ENCODE measurements around the gene SH3RF3. TPM values are rescaled to one million over a fixed set of nuclear protein-coding genes. Genes with fewer than 3 reads are reported as not detected.

Gene SH3RF3
- total RNA-seq, 1 experiment from 2014 or later, result 0.98 TPM

DNA sequence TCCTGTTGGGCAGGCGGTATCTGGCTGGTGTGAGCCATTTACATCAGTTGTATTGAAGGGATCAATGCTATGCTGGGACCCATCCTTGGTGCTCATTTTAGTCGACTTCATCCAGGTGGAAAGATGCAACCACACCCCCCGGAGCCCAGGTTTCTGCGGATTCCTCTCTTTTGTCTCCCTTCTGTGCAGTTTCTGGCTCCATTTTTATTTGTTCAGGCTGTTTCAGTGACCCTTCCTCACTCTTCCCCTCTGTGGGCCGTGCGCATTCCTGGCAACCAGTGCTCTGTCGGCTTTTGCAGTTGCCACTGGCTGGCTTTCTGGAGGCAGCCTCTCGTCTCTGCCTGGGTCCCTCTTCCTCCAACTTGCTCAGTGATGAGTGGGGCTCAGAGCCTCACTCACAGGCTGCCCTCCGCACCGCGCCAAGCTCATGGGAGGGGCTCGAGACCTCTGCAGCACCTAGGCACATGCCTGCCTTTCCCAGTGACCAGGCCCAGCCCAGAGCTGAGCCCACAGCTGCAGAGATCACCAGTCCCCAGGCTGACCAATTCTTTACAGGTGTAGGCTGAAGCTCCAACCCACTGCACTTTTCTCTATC is 12.1 kb downstream of the SH3RF3 start:
- no peaks in the 10 kb centered on the region for H3K4me1 ChIP-seq
- intact Hi-C loops (cut with micrococcal nuclease; ENCODE audit: unreplicated experiment), result no loop called here
- ChIA-PET POLR2A (no interaction called here), CTCF (no interaction called here)
- H3K4me1 Mint-ChIP-seq (ENCODE audit: low read depth, unreplicated experiment), result peaks cover 6% of the 10 kb centered on the region
- H3K9me3 ChIP-seq, result no peaks in the 10 kb centered on the region
- no peaks in the 10 kb centered on the region for H3K36me3 Mint-ChIP-seq (ENCODE audit: insufficient read depth, unreplicated experiment)
- no peak overlapping the region for H3K4me3 ChIP-seq (ENCODE audit: low read depth, low read length)
- peaks cover 10% of the 10 kb centered on the region for H3K27me3 Mint-ChIP-seq (ENCODE audit: insufficient read depth, unreplicated experiment)
- no peak overlapping the region for H3K27ac Mint-ChIP-seq (ENCODE audit: unreplicated experiment)
- BruUV-seq (replicated peaks), result no TSS peak
- DNase-seq, result no peak
- TF ChIP-seq, protein P1, sequence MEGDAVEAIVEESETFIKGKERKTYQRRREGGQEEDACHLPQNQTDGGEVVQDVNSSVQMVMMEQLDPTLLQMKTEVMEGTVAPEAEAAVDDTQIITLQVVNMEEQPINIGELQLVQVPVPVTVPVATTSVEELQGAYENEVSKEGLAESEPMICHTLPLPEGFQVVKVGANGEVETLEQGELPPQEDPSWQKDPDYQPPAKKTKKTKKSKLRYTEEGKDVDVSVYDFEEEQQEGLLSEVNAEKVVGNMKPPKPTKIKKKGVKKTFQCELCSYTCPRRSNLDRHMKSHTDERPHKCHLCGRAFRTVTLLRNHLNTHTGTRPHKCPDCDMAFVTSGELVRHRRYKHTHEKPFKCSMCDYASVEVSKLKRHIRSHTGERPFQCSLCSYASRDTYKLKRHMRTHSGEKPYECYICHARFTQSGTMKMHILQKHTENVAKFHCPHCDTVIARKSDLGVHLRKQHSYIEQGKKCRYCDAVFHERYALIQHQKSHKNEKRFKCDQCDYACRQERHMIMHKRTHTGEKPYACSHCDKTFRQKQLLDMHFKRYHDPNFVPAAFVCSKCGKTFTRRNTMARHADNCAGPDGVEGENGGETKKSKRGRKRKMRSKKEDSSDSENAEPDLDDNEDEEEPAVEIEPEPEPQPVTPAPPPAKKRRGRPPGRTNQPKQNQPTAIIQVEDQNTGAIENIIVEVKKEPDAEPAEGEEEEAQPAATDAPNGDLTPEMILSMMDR (IDR thresholded peaks at IDR 0.05; ENCODE audit: insufficient read depth in 1 of 2, low read depth in 1 of 2, low read length in 1 of 2, severe bottlenecking in 1 of 2, unreplicated experiment in 1 of 2), result no peak
- no peaks in the 10 kb centered on the region for H3K9me3 Mint-ChIP-seq (ENCODE audit: unreplicated experiment)
- no peaks in the 10 kb centered on the region for H3K36me3 ChIP-seq (ENCODE audit: control insufficient read depth, insufficient read depth, low read length)
- no peaks in the 10 kb centered on the region for H3K27me3 ChIP-seq (replicated peaks; ENCODE audit: control insufficient read depth, insufficient read depth, low read length)
- no peak overlapping the region for H3K4me3 Mint-ChIP-seq (ENCODE audit: unreplicated experiment)

DNA sequence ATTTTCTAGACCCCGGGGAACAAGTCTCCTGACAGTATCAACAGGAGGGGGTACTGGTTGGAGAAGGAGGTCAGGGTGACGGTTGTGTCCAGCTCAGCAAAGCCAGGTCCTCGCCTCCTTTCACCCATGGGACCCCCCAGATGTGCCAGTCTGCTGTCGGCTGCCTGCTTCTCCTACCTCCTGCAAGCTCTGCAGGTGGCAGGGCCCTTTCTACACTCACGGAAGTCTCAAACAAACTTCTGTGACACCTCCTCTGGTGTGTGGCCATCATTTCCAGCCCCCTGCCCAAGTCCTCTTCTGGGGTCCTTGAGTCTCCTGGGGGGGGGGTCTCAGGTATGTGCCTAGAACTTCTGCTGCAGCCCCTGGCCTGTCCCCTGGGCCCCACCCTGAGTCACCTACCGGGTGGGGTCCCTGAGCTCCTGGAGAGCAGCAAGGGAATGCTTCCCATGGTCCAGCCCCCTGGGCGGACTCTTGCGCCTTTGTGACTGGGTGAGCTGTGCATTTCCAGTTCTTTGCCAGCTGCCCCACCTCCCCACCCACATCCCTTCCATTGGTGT is 12.8 kb downstream of the SH3RF3 start:
- no peak overlapping the region for H3K4me3 Mint-ChIP-seq (ENCODE audit: unreplicated experiment)
- Histone ChIP-seq H3K4me3 (ENCODE audit: low read depth, low read length) (no peak overlapping the region), H3K4me1 (no peaks in the 10 kb centered on the region), H3K27me3 (replicated peaks; ENCODE audit: control insufficient read depth, insufficient read depth, low read length) (no peaks in the 10 kb centered on the region), H3K36me3 (ENCODE audit: control insufficient read depth, insufficient read depth, low read length) (no peaks in the 10 kb centered on the region), H3K9me3 (no peaks in the 10 kb centered on the region)
- TF ChIP-seq, protein P1 (IDR thresholded peaks at IDR 0.05; ENCODE audit: insufficient read depth in 1 of 2, low read depth in 1 of 2, low read length in 1 of 2, severe bottlenecking in 1 of 2, unreplicated experiment in 1 of 2), result no peak
- no peaks in the 10 kb centered on the region for H3K9me3 Mint-ChIP-seq (ENCODE audit: unreplicated experiment)
- H3K4me1 Mint-ChIP-seq (ENCODE audit: low read depth, unreplicated experiment), result no peaks in the 10 kb centered on the region
- no peak for DNase-seq
- no peak overlapping the region for H3K27ac Mint-ChIP-seq (ENCODE audit: unreplicated experiment)
- intact Hi-C loops (cut with micrococcal nuclease; ENCODE audit: unreplicated experiment), result no loop called here
- peaks cover 10% of the 10 kb centered on the region for H3K27me3 Mint-ChIP-seq (ENCODE audit: insufficient read depth, unreplicated experiment)
- POLR2A ChIA-PET, result no interaction called here
- no peaks in the 10 kb centered on the region for H3K36me3 Mint-ChIP-seq (ENCODE audit: insufficient read depth, unreplicated experiment)
- CTCF ChIA-PET, result no interaction called here
- no TSS peak for BruUV-seq (replicated peaks)

DNA sequence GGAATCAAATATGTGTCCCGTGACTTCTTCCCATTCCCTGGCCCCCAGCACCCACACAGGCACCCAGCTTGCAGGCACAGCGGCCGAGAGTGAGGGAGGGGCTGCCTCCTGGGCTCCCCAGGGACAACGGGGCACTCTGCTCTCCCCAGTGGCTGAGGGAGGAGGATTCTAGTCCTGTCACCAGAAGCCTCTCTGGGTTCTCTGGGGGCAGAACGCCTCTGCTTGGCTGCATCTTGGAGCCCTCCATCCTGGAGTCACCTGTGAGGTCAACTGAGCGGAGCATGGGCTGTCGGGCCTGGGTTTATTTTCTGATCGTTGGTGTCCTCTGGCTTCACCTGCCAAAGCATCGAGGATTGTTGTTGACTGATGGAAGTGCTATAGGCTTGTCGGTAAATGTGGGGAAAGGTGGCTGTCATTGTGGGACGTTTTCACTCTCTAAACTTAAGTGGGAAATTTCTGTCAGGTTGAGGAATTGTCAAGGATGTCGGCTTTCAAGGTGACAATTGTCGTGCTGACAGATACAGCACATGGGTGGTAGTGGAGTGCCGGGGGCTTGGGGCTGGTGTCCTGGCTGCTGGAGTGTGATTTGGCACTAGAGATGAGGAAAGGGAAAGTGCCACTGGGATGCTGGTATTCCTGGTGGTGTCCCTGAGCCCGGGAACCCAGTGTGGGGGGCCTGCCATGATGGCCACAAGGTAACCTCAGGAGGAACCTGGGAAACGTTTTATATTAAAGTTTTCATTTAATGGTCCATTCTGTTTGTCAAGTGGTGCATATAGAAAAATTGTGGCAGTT is 13.6 kb downstream of the SH3RF3 start:
- H3K27me3 Mint-ChIP-seq (ENCODE audit: insufficient read depth, unreplicated experiment), result peaks cover 6% of the 10 kb centered on the region
- H3K36me3 ChIP-seq (ENCODE audit: control insufficient read depth, insufficient read depth, low read length), result no peaks in the 10 kb centered on the region
- POLR2A ChIA-PET, result no interaction called here
- no peaks in the 10 kb centered on the region for H3K27me3 ChIP-seq (replicated peaks; ENCODE audit: control insufficient read depth, insufficient read depth, low read length)
- intact Hi-C loops (cut with micrococcal nuclease; ENCODE audit: unreplicated experiment), result no loop called here
- no peak overlapping the region for H3K27ac Mint-ChIP-seq (ENCODE audit: unreplicated experiment)
- TF ChIP-seq, protein P1 (IDR thresholded peaks at IDR 0.05; ENCODE audit: insufficient read depth in 1 of 2, low read depth in 1 of 2, low read length in 1 of 2, severe bottlenecking in 1 of 2, unreplicated experiment in 1 of 2), result no peak
- no peak overlapping the region for H3K4me3 ChIP-seq (ENCODE audit: low read depth, low read length)
- H3K9me3 ChIP-seq, result no peaks in the 10 kb centered on the region
- no peaks in the 10 kb centered on the region for H3K9me3 Mint-ChIP-seq (ENCODE audit: unreplicated experiment)
- no TSS peak for BruUV-seq (replicated peaks)
- DNase-seq, result no peak
- no peaks in the 10 kb centered on the region for H3K36me3 Mint-ChIP-seq (ENCODE audit: insufficient read depth, unreplicated experiment)
- no peaks in the 10 kb centered on the region for H3K4me1 Mint-ChIP-seq (ENCODE audit: low read depth, unreplicated experiment)
- H3K4me1 ChIP-seq, result no peaks in the 10 kb centered on the region
- CTCF ChIA-PET, result no interaction called here
- no peak overlapping the region for H3K4me3 Mint-ChIP-seq (ENCODE audit: unreplicated experiment)

Measured in Caco-2 (cell line).